GM19463 (cell line): Measurements from ENCODE around the gene CRCP.
"Not testable (repeated sequence)": the region's sequence is repeated elsewhere in the genome, so short reads cannot be mapped to it uniquely, and the experiment has no call there.

Experiments used
- ATAC-seq: cut with Tn5 transposase; IDR thresholded peaks from one replicate; pipeline ENCODE4 v1.9.1; 2021; ENCODE audit warnings: mild to moderate bottlenecking, moderate library complexity; ENCODE audit not compliant: unreplicated experiment

CRCP gene

GRCh38 chr7:66114743-66115649, at the start of gene CRCP:
CRCP (plus strand) TSS chr7:66114847; CDS start chr7:66114963, 116 bp downstream.
- ATAC-seq = peak; percentile 84

GRCh38 chr7:66069732-66070131, 44.9 kb upstream of the CRCP start:
- ATAC-seq = no peak

GRCh38 chr7:66070222-66070621, 44.4 kb upstream of the CRCP start:
- ATAC-seq = no peak

- not testable (repeated sequence) for ATAC-seq
These were observed 42.4 kb upstream of the CRCP start for GRCh38 chr7:66072208-66072607.

GRCh38 chr7:66075590-66076461, 38.8 kb upstream of the CRCP start, which contains the start of gene ASL:
ASL (plus strand) TSS chr7:66075819; CDS start chr7:66076082, 263 bp downstream.
- ATAC-seq = peak; percentile 99

- no peak for ATAC-seq
These were observed 38.0 kb upstream of the CRCP start for GRCh38 chr7:66076462-66077329.

GRCh38 chr7:66078067-66078466, 36.6 kb upstream of the CRCP start:
- no peak for ATAC-seq

GRCh38 chr7:66082083-66082482, 32.6 kb upstream of the CRCP start:
- ATAC-seq = no peak

GRCh38 chr7:66082886-66083415, 31.7 kb upstream of the CRCP start:
- ATAC-seq = no peak

- no peak for ATAC-seq
These were observed 31.0 kb upstream of the CRCP start for GRCh38 chr7:66083677-66084076.

- ATAC-seq = no peak
These were observed 25.5 kb upstream of the CRCP start for GRCh38 chr7:66088861-66089838.

- no peak for ATAC-seq
These were observed 22.0 kb upstream of the CRCP start for GRCh38 chr7:66092654-66093053.

- no peak for ATAC-seq
These were observed 19.6 kb upstream of the CRCP start for GRCh38 chr7:66095010-66095409.

GRCh38 chr7:66099232-66099550, 15.5 kb upstream of the CRCP start:
- ATAC-seq = no peak

GRCh38 chr7:66099551-66100407, 14.9 kb upstream of the CRCP start:
- peak; percentile 80 for ATAC-seq

GRCh38 chr7:66100408-66101050, 14.1 kb upstream of the CRCP start:
- peak; percentile 4 for ATAC-seq

- ATAC-seq = not testable (repeated sequence)
These were observed 12.5 kb upstream of the CRCP start for GRCh38 chr7:66102168-66102567.

GRCh38 chr7:66103994-66104393, 10.7 kb upstream of the CRCP start:
- not testable (repeated sequence) for ATAC-seq
